NCI-H2227 treated with DMSO at 0.1 percent for 48 hours (cell line): ENCODE results near the gene CTXN1.
A peak's percentile ranks its signal among the peaks of the same experiment; 100 is the strongest.

ENCODE experiments used
- DNase-seq: peaks from one replicate; lab custom pipeline; 2025; lab: John Stamatoyannopoulos, UW

CTXN1 gene

GRCh38 chr19:7914099-7914498, 11.8 kb downstream of the CTXN1 start:
- DNase-seq: no peak

- no peak for DNase-seq
These were observed 12.3 kb downstream of the CTXN1 start for GRCh38 chr19:7913652-7914051.

- no peak for DNase-seq
These were observed 13.0 kb downstream of the CTXN1 start for GRCh38 chr19:7912697-7913564.

- no peak for DNase-seq
These were observed 13.7 kb downstream of the CTXN1 start for GRCh38 chr19:7912144-7912696.

GRCh38 chr19:7911508-7912143, 14.3 kb downstream of the CTXN1 start:
- DNase-seq: no peak

- no peak for DNase-seq
These were observed 15.4 kb downstream of the CTXN1 start for GRCh38 chr19:7910321-7911161.

- no peak for DNase-seq
These were observed 16.4 kb downstream of the CTXN1 start for GRCh38 chr19:7909471-7910067.

- no peak for DNase-seq
These were observed 17.0 kb downstream of the CTXN1 start for GRCh38 chr19:7908742-7909461.

GRCh38 chr19:7908078-7908699, 17.7 kb downstream of the CTXN1 start:
- DNase-seq: no peak

- no peak for DNase-seq
These were observed 18.4 kb downstream of the CTXN1 start for GRCh38 chr19:7907544-7907943.

- no peak for DNase-seq
These were observed 18.8 kb downstream of the CTXN1 start for GRCh38 chr19:7907122-7907521.

- no peak for DNase-seq
These were observed 20.1 kb downstream of the CTXN1 start for GRCh38 chr19:7905859-7906258.

GRCh38 chr19:7905268-7905667, 20.7 kb downstream of the CTXN1 start:
- no peak for DNase-seq

GRCh38 chr19:7904074-7905020, 21.6 kb downstream of the CTXN1 start:
- DNase-seq: no peak

- DNase-seq: peak; percentile 98
These were observed 22.5 kb downstream of the CTXN1 start, which contains the start of gene MAP2K7 for GRCh38 chr19:7903244-7904073. Gene MAP2K7, plus strand, starts transcription at chr19:7903877. Its CDS starts 68 bp downstream, at chr19:7903945.

GRCh38 chr19:7902796-7903243, 23.1 kb downstream of the CTXN1 start:
- no peak for DNase-seq

GRCh38 chr19:7901337-7901736, 24.6 kb downstream of the CTXN1 start:
- no peak for DNase-seq

- DNase-seq: no peak
These were observed 25.0 kb downstream of the CTXN1 start for GRCh38 chr19:7900931-7901330.
